ENCODE results near the gene DLL4. TPM values are rescaled to one million over a fixed set of nuclear protein-coding genes. Genes with fewer than 3 reads are reported as not detected.

Gene DLL4
- total RNA-seq, 1 donor = not detected

- Histone ChIP-seq H3K4me1 (ENCODE audit: insufficient read depth, low read length) (peaks cover 11% of the 10 kb centered on the region), H3K27me3 (ENCODE audit: insufficient read depth, low read length) (no peaks in the 10 kb centered on the region), H3K9me3 (ENCODE audit: low read depth, low read length) (no peaks in the 10 kb centered on the region), H3K4me3 (ENCODE audit: low read length) (no peak overlapping the region)
Observed at GRCh38 chr15:40915116-40915661, 14.0 kb upstream of the DLL4 start.

- H3K4me1 ChIP-seq (ENCODE audit: insufficient read depth, low read length) = peaks cover 6% of the 10 kb centered on the region
- H3K4me3 ChIP-seq (ENCODE audit: low read length) = no peak overlapping the region
- H3K27me3 ChIP-seq (ENCODE audit: insufficient read depth, low read length) = no peaks in the 10 kb centered on the region
- no peaks in the 10 kb centered on the region for H3K9me3 ChIP-seq (ENCODE audit: low read depth, low read length)
Observed at GRCh38 chr15:40915679-40916078, 13.5 kb upstream of the DLL4 start.

DNA sequence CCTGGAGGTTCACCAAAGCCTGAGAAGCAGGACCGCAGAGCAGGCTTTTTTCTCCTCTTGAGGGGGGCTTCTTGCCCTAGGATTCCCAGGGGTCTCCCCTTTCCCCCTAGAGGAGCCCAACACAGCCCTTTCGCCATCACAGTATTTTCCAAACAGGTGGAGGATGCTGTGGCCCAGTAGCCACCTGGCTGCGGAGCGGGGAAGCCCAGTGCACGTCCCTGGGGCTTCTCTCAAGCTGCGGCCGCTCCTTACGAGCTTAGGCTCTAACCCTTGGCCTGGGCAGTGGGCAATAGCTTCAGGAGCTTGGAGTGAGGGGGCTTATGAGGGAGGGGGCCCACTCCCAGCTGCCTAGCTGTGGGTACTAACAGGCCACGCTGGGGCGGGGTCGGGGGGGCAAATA, 11.6 kb upstream of the DLL4 start:
- H3K9me3 ChIP-seq (ENCODE audit: low read depth, low read length) = no peaks in the 10 kb centered on the region
- no peak overlapping the region for H3K4me3 ChIP-seq (ENCODE audit: low read length)
- H3K4me1 ChIP-seq (ENCODE audit: insufficient read depth, low read length) = no peaks in the 10 kb centered on the region
- no peaks in the 10 kb centered on the region for H3K27me3 ChIP-seq (ENCODE audit: insufficient read depth, low read length)

- H3K27me3 ChIP-seq (ENCODE audit: insufficient read depth, low read length) = no peaks in the 10 kb centered on the region
- no peak overlapping the region for H3K4me3 ChIP-seq (ENCODE audit: low read length)
- H3K4me1 ChIP-seq (ENCODE audit: insufficient read depth, low read length) = no peaks in the 10 kb centered on the region
- no peaks in the 10 kb centered on the region for H3K9me3 ChIP-seq (ENCODE audit: low read depth, low read length)
Observed at GRCh38 chr15:40918146-40918798, 10.9 kb upstream of the DLL4 start.

DNA sequence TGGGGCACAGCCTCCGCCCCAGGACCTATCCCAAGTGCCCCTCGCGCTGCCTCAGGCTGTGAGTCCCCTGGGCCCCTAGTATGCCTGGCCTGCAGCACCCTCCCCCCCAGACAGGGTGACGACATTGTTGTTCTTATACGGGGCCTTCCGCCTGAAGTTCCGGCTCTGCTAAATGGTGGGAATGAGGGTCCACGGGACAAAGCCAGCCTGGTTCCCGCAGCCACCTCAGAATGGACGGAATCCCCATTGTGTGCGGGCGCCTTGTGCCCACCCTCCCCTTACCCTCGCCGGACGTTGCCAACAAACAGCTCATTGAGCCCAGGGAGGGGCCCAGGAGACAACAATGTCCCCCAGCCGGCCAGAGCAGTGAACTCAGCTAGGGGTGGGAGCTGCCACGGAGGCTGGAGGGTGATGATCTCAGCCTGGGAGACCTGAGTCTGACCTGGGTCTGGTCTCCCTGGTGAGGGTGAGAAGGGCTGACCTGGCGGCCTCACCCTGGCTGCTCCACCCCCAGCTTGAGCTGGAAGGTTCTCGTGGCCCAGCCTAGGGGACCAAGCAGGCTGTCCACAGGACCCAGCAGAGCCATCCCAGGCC, 10.2 kb upstream of the DLL4 start:
- Histone ChIP-seq H3K27me3 (ENCODE audit: insufficient read depth, low read length) (no peaks in the 10 kb centered on the region), H3K9me3 (ENCODE audit: low read depth, low read length) (no peaks in the 10 kb centered on the region), H3K4me1 (ENCODE audit: insufficient read depth, low read length) (no peaks in the 10 kb centered on the region)

GRCh38 chr15:40921949-40922607, 7.1 kb upstream of the DLL4 start:
- Histone ChIP-seq H3K27me3 (ENCODE audit: insufficient read depth, low read length) (peaks cover 27% of the 10 kb centered on the region), H3K4me3 (ENCODE audit: low read length) (no peak overlapping the region), H3K9me3 (ENCODE audit: low read depth, low read length) (no peaks in the 10 kb centered on the region), H3K4me1 (ENCODE audit: insufficient read depth, low read length) (peaks cover 17% of the 10 kb centered on the region)

More for the DNA sequence above, 10.2 kb upstream of the DLL4 start:
- no peak overlapping the region for H3K4me3 ChIP-seq (ENCODE audit: low read length)

DNA sequence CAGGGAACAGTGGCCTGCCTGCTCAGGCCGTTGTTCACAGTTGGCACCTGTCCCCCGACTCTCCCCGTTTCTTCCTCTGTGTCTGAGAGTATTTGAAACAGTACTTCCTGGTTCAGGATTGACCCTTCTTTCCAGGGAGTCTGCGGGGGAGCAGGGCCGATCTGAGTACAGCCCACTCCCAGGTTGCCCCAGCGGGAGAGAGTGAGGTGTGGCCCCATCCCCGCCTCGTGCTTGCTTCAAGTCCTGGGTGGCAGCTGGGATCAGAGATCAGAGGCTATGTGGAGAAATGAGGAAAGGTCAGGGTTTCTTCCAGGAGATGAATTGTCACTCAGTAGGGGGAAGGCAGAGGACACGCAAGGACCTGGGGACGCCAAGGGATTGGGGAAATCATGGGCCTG, 6.5 kb upstream of the DLL4 start:
- Histone ChIP-seq H3K4me1 (ENCODE audit: insufficient read depth, low read length) (peaks cover 22% of the 10 kb centered on the region), H3K9me3 (ENCODE audit: low read depth, low read length) (no peaks in the 10 kb centered on the region), H3K27me3 (ENCODE audit: insufficient read depth, low read length) (peaks cover 32% of the 10 kb centered on the region), H3K4me3 (ENCODE audit: low read length) (no peak overlapping the region)

DNA sequence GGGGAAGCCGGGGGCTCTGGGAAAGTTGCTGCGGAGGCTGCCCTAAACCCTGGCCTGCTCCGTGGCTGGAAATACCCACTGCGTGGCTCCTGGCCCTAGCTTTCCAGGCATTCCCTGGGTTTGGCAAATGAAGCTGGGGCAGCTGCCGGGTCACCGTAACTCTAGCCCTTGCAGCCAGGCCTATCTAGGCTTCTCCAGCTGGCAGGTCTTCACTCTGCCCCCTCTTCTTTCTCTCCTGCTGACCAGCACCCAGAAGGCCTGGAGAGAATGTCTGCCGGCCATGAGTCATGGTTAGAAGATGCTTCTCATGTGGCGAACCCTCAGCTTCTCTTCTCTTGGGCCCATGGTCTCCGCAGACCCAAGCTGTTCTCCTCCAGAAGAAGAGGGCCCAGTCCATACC, 5.6 kb upstream of the DLL4 start:
- peaks cover 29% of the 10 kb centered on the region for H3K4me1 ChIP-seq (ENCODE audit: insufficient read depth, low read length)
- H3K27me3 ChIP-seq (ENCODE audit: insufficient read depth, low read length) = peaks cover 36% of the 10 kb centered on the region

GRCh38 chr15:40925495-40925862, 3.7 kb upstream of the DLL4 start:
- H3K27me3 ChIP-seq (ENCODE audit: insufficient read depth, low read length) = peaks cover 55% of the 10 kb centered on the region

More for the DNA sequence above, 5.6 kb upstream of the DLL4 start:
- no peaks in the 10 kb centered on the region for H3K9me3 ChIP-seq (ENCODE audit: low read depth, low read length)
- H3K4me3 ChIP-seq (ENCODE audit: low read length) = no peak overlapping the region

GRCh38 chr15:40925863-40926658, 3.1 kb upstream of the DLL4 start:
- Histone ChIP-seq H3K4me3 (ENCODE audit: low read length) (no peak overlapping the region), H3K27me3 (ENCODE audit: insufficient read depth, low read length) (peaks cover 61% of the 10 kb centered on the region), H3K9me3 (ENCODE audit: low read depth, low read length) (no peaks in the 10 kb centered on the region), H3K4me1 (ENCODE audit: insufficient read depth, low read length) (peaks cover 54% of the 10 kb centered on the region)

More at GRCh38 chr15:40925495-40925862, 3.7 kb upstream of the DLL4 start:
- peaks cover 48% of the 10 kb centered on the region for H3K4me1 ChIP-seq (ENCODE audit: insufficient read depth, low read length)
- no peaks in the 10 kb centered on the region for H3K9me3 ChIP-seq (ENCODE audit: low read depth, low read length)
- no peak overlapping the region for H3K4me3 ChIP-seq (ENCODE audit: low read length)

- no peak overlapping the region for H3K4me3 ChIP-seq (ENCODE audit: low read length)
- H3K27me3 ChIP-seq (ENCODE audit: insufficient read depth, low read length) = peaks cover 69% of the 10 kb centered on the region
- peaks cover 55% of the 10 kb centered on the region for H3K4me1 ChIP-seq (ENCODE audit: insufficient read depth, low read length)
- no peaks in the 10 kb centered on the region for H3K9me3 ChIP-seq (ENCODE audit: low read depth, low read length)
Observed at GRCh38 chr15:40926659-40927494, 2.3 kb upstream of the DLL4 start.

- Histone ChIP-seq H3K9me3 (ENCODE audit: low read depth, low read length) (no peaks in the 10 kb centered on the region), H3K27me3 (ENCODE audit: insufficient read depth, low read length) (peaks cover 71% of the 10 kb centered on the region), H3K4me3 (ENCODE audit: low read length) (no peak overlapping the region), H3K4me1 (ENCODE audit: insufficient read depth, low read length) (peaks cover 55% of the 10 kb centered on the region)
Observed at GRCh38 chr15:40927495-40927872, 1.7 kb upstream of the DLL4 start.

DNA sequence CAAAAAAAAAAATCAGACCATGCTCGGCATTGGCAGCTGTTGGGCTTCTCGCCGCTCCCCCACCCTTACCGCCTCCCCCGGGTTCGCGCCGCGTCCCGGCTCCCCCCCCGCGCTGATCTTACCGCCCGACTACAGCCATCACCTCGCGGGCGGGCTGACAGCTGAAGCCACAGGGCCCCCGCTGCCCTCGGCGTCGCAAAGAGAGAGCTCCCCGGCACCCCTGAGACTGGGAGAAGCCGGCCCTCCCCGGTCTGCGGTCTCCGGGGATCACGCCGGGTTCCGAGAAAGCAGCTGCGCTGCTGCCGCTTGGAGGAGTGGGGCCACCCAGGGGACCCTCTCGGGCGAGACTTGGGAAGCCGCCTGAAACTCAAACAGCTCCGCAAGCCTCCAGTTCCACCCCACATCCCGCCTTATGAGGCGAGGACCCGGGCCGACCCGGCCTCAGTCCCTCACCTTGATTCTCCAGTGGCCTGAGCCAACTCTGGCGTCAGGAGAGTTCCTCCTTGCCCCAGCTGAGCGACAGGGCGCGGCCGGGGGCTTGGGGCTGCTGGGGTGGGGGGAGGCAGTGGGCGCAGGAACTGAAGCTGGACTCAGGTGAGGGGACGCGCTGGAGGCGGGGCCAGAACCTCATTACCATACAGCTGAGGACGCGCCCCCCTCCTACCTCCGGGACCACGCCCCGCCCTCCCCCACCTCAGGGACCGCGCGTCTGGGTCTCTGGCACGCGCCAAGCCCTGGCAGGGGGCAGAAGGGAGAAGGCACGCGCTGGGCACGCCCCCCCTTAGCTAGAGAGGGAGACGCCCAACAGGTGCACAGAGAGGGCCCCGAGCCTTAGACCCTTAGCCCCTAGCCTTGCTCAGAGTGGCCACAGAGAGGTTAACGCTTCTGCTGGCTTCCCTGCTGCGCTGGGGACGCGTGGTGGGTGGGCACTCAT, 1.0 kb upstream of the DLL4 start:
- peaks cover 71% of the 10 kb centered on the region for H3K27me3 ChIP-seq (ENCODE audit: insufficient read depth, low read length)
- peaks cover 55% of the 10 kb centered on the region for H3K4me1 ChIP-seq (ENCODE audit: insufficient read depth, low read length)
- no peaks in the 10 kb centered on the region for H3K9me3 ChIP-seq (ENCODE audit: low read depth, low read length)
- no peak overlapping the region for H3K4me3 ChIP-seq (ENCODE audit: low read length)
